NCI-H2227 (cell line): ENCODE measurements around the gene ACO2.
"Not testable (repeated sequence)": the region's sequence is repeated elsewhere in the genome, so short reads cannot be mapped to it uniquely, and the experiment has no call there.

Experiments
- DNase-seq: peaks from one replicate; lab custom pipeline; 2025; ENCODE audit not compliant: unreplicated experiment; lab: John Stamatoyannopoulos, UW

ACO2 gene

DNA sequence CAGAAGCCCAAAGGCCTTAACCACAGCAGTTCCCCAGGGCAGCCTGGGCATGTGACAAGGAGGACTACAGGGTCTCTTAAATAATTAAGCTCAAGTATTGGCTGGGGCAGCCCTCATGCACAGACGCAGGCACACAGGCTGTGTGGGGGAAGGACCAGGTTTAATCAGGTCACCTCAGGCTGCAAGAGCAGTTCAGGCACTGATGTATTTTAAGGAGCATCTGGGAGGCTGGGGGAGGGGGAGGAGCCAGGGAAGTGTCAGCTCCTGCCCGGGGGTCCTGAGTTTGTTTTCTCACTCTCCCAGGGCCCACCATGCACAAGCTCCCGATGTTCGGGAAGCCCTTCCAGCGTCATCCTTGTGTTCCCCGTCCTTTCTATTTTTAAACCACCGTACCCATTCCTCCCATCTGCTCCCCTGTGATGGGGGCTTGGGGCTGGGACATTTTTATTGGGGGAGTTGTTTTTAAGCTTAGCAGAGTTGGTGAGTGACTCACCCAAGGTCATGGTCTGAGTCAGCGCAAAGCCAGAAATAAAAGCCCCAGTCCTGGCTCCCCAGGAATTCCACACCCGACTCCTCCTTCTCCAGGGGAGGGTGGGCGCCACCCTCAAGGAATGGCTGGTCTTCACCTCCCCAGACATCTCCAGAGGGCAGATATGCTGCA is 94.3 kb downstream of the ACO2 start:
- DNase-seq = no peak

DNA sequence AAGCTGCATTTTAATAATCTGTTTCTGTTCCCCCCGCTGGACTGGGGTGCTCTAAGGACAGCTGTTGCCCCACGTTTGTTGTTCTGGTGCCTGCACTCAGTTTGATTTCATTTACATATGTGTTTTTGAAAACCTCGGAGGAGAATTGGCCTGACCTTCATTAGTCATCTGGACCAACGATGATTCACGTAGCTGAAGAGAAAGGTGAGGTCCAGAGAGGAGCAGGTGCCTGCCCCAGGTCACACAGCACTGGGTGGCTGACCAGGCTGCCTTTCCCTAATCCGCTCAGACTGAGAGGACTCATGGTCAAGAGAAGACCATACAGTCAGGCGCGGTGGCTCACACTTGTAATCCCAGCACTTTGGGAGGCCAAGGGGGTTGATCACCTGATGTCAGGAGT is 95.6 kb downstream of the ACO2 start:
- no peak for DNase-seq

DNA sequence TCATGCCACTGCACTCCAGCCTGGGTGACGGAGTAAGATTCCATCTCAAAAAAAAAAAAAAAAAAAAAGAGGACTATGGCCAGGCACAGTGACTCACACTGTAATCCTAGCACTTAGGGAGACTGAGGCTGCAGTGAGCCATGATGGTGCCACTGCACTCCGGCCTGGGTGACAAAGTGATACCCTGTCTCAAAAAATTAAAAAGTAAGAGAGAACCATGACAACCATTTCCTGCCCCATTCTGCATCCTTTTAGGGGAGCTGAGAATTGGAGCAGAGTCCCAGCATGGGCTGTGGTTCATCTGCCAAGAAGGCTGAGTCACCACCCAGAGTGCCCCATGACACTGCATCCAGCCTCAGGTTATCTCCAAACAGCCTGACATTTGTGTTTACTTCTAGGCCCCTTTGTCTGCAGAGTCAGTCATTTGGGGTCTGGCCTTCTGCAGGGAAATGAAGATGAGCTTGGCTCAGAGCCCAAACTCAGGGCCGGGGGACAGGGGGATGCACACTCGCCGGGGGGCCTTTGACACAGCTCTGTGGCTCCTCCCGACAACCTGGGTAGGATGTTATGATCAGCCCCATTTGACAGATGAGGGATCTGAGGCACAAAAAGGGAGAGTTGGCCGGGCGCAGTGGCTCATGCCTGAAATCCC is 96.6 kb downstream of the ACO2 start:
- DNase-seq = peak; percentile 15

DNA sequence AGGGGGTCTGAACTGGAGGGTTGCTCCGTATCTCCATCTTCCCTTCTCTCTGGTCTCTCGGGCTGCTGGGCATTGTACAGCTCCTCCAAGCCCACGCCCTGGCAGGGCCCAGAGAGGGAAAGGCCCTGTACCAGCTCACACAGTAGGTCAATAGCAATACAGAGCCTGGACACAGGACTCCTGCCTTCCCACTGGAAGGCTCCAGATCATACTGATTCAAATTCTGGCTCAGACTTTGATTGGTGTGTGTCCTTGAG is 98.5 kb downstream of the ACO2 start:
- DNase-seq = no peak

DNA sequence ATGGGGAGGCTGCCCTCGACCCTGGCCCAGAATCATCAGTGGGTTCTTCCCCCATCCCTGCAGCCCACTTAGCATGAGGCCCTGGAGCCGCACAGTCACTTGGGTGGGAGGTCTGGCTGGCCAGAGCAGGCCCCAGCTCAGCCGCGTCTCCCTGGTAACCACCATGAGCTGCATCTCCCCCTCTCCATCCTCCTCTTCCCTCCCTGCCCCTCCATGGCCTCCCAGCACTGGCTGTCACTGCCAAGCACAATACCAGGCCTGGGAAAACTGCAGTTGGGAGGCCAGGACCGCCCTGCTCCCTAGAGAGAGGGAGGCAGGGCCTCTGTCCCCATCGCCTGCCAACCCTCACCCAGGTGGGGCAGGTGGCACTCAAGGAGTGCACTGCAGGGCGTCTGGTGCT is 99.9 kb downstream of the ACO2 start:
- peak; percentile 25 for DNase-seq

DNA sequence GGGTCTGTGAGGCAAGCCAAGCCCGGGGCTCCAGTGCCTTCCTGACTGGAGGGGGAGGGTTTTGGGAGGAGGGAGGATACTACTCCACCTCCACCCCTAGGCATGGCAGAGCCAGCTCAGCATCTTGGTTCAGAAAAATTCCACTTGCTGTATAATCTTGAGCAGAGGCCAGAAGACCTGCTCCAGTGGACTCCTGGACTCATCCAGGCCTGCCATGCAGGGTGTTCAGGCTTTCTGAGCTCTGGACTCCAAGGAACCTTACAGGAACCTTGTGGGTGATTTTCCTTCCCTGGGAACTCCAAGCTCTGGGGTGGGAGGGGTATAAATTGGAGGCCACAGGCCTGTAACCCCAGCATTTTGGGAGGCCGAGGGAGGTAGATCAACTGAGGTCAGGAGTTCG is 101.3 kb downstream of the ACO2 start:
- no peak for DNase-seq

DNA sequence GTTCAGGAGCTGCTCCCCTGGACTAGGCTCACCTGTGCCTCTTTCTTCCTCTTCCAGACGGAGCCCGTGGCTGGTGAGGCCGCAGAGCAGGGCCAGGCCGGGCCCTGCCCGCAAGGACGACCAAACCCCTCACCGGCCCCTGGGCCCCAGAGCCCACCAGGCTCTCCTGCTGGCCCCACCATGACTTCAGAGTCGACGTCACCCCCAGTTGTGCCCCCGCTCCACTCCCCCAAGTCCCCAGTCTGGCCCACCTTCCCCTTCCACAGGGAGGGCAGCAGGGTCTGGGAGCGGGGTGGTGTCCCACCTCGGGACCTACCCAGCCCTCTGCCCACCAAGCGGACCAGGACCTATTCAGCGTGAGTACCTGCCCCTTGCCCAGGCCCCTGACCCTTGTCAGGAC is 102.9 kb downstream of the ACO2 start:
- DNase-seq = no peak

DNA sequence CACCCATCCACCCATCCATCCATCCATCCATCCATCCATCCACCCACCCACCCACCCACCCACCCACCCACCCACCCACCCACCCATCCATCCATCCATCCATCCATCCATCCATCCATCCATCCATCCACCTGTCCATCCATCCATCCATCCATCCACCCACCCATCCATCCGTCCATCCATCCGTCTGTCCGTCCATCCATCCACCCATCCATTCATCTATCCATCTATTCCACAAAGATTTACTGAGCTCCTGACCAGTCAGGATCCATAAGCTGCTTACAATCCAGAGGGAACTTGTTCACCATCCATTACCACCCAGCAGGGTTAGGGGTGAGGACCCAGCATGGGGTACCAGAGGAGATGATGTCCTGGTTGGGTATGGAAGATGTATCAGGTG is 103.4 kb downstream of the ACO2 start:
- not testable (repeated sequence) for DNase-seq

DNA sequence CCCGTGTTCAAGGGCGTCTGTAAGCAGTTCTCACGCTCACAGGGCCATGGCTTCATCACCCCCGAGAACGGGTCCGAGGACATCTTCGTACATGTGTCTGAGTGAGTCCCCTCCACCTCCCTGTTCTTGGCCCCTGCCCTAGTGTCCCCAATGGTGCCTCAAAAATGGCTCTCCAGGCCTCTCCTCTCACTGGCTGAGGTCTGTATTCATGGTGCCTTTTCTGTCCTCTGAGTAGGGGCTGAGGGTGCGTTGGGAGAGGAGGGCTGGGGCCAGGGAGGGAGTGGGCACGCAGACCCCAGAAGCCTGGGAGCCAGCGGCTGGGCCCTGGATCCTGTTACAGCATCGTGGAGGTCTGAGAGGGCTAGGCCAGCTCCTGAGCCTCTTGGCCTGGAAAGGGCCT is 104.8 kb downstream of the ACO2 start:
- no peak for DNase-seq

DNA sequence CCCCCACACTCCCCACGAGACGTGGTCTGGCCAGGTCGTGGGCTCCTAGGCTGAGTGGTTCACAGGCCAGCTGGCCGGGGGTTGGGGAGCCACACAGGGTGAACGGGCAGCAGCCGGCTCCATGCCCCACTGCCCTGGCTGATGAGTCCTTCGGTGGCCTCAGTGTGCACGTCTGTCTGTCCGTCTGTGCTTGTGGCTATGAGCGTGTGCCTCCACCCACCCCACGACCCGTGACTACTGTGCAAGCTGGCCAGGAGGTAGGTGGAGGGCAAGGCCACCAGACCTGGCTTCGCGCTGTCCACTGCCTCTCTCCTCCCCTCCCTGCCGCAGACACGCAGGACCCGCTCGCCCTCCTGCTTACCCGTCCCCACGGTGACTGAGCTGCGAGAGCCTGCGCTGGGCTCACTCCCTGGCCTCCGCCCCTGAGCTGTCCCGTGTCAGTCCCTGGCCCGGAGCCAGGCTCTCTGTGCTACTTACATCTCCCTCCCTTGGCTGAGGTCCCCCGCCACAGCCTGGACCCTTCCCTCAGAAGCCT is 106.0 kb downstream of the ACO2 start:
- DNase-seq = no peak

DNA sequence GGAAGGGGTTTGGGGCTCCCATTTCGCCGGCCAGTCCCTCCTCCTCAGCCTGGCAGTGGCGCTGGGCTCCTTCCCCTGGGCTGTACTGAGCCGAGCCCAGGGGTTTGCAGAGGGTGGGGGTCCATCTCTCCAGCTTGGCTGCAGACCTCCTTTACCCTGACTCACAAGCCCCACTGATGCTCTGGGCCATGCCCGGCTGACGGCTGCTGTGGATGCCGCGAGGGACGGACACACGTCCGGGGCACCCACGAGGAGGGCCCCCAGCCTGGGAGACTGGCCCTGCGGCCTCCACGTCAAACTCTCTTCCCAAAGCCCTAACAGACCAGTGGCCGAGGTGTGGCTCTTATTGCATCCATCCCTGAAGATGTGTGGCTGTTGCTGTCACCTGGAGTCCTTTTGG is 106.6 kb downstream of the ACO2 start:
- no peak for DNase-seq

DNA sequence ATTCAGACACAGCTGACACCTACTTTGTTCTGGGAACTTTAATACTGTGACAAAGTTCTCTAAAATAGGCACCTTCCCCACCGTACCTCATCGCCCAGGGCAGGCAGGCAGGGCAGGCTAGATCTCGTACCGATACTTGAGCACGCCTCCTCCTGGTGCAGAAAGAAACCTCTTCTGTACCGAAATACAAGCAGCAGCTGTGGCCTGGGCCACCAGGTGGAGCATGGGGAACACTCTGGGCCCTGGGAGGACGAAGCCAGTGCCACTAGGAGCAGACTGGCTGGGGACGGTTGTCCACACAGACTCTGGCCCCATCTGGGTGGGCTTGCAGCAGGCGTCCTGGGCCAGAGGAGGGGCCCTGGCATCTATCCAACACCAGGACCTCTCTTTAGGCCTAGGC is 108.0 kb downstream of the ACO2 start:
- DNase-seq = peak; percentile 14

DNA sequence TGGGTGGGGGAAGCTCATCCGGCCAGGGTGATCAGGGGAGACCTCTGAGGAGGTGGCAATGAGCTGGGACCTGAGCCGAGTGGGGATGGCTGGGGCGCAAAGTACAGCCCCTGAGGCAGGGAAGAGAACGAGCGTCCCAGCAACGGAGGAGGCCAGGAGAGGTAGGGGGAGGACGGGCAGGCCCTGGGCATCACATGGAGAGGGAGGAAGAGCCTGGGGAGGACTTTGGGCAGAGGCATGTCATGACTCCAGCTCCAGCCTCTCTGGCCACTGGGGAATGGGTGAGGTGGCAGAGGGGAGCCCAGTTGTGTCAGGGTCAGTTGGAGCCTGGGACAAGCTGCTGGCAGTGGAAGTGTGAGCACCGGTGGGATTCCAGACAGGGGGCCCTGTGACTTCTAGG is 109.2 kb downstream of the ACO2 start:
- DNase-seq = no peak
